HepG2 (cell line): ENCODE data around the gene SSU72.

Source experiments
- KDM5A ChIP-seq: fragments of 200-600 bp; sonication (generic); IDR thresholded peaks from 2 replicates; pipeline ENCODE4 v1.7.0; 2018; ENCODE audit warnings: antibody characterized with exemption, mild to moderate bottlenecking, low read length, borderline replicate concordance
- MAFG ChIP-seq: sonication (generic); formaldehyde crosslinking; IDR thresholded peaks from 2 replicates; pipeline ENCODE4 v1.5.1; 2020; ENCODE audit warnings: mild to moderate bottlenecking, missing genetic modification reagents
- NFE2 ChIP-seq: sonication (generic); formaldehyde crosslinking; IDR thresholded peaks from 2 replicates; pipeline ENCODE4 v1.4.0; 2020; ENCODE audit warnings: missing genetic modification reagents
- SMC3 ChIP-seq: IDR thresholded peaks from 2 replicates; pipeline ENCODE4 v1.6.1; 2011; ENCODE audit warnings: low read length, improper control_type of control experiment
- ZNF12 ChIP-seq: sonication (generic); formaldehyde crosslinking; IDR thresholded peaks from 2 replicates; pipeline ENCODE4 v1.5.0; 2020; ENCODE audit warnings: missing genetic modification reagents
- ZNF7 ChIP-seq: IDR thresholded peaks from 2 replicates; pipeline ENCODE4 v1.6.1; 2016; ENCODE audit warnings: missing biosample characterization, missing genetic modification reagents
- TF ChIP-seq, protein P1 (sequence below): sonication (generic); formaldehyde crosslinking; IDR thresholded peaks from 2 replicates; pipeline ENCODE4 v1.5.0; 2020; ENCODE audit warnings: mild to moderate bottlenecking, missing genetic modification reagents, moderate library complexity

DNA sequence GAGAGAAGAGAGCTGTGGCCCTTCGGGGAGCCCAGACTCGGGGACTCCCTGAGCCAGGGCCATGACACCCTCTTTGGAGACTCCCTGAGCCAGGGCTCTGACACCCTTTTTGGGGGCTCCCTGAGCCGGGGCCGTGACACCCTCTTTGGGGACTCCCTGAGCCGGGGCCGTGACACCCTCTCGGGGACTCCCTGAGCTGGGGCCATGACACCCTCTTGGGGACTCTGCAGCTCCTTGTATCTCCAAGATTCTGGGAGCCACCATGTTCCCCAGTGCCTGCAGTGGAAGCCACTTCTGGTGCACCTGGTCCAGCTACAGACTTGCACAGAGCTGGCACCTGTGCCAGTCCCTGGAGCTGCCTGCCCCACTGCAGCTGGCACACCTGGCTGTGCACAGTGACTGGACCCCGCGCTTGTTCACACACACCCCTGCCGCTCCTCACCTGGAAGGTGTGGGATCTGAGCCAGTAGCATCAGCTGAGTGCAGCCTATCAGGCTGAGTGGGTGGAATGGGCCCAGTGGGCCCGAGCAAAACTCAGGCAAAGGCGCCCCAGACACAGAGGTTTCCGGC is 3.8 kb upstream of the SSU72 start:
- TF ChIP-seq, protein P1, sequence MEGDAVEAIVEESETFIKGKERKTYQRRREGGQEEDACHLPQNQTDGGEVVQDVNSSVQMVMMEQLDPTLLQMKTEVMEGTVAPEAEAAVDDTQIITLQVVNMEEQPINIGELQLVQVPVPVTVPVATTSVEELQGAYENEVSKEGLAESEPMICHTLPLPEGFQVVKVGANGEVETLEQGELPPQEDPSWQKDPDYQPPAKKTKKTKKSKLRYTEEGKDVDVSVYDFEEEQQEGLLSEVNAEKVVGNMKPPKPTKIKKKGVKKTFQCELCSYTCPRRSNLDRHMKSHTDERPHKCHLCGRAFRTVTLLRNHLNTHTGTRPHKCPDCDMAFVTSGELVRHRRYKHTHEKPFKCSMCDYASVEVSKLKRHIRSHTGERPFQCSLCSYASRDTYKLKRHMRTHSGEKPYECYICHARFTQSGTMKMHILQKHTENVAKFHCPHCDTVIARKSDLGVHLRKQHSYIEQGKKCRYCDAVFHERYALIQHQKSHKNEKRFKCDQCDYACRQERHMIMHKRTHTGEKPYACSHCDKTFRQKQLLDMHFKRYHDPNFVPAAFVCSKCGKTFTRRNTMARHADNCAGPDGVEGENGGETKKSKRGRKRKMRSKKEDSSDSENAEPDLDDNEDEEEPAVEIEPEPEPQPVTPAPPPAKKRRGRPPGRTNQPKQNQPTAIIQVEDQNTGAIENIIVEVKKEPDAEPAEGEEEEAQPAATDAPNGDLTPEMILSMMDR (CRISPR knock-in tag), result no peak
- TF ChIP-seq ZNF12 (CRISPR knock-in tag) (no peak), NFE2 (CRISPR knock-in tag) (no peak), KDM5A (no peak), MAFG (no peak), SMC3 (no peak), ZNF7 (no peak)
